Natural killer cell treated with Interleukin-12 subunit alpha and Interleukin-12 subunit beta and Interleukin-15 and Interleukin-18, amount 100 ng/mL, for 72 hours (primary cell): ENCODE measurements around the gene VAPA. TPM values are rescaled to one million over a fixed set of nuclear protein-coding genes. Genes with fewer than 3 reads are reported as not detected.
A peak's percentile ranks its signal among the peaks of the same experiment; 100 is the strongest.

Experiments used
- ATAC-seq, 2 donors: fragments of 150-1000 bp; cut with Tn5 transposase in 1 of 2; sonication (Bioruptor Pico), chemical (Tn5 transposase) in 1 of 2; 2 replicates each; pipeline ENCODE4 v1.10.0; 2021
- DNase-seq: peaks from one replicate; pipeline ENCODE4 v3.0.0; 2022; ENCODE audit warnings: low spot score
- H3K27ac Mint-ChIP-seq, 2 donors: 1 replicate in 1 of 2; 2 replicates in 1 of 2; pipeline ENCODE4 v1.8.0; 2022; ENCODE audit warnings: mixed read lengths in 2 of 2, mild to moderate bottlenecking in 1 of 2, moderate library complexity in 1 of 2
- H3K27me3 Mint-ChIP-seq, 2 donors: 1 replicate in 1 of 2; 2 replicates in 1 of 2; pipeline ENCODE4 v1.8.0; 2022; ENCODE audit warnings: mixed read lengths in 2 of 2
- H3K36me3 Mint-ChIP-seq: one replicate; pipeline ENCODE4 v1.8.0; 2022; ENCODE audit warnings: mixed read lengths
- H3K4me1 Mint-ChIP-seq, 2 donors: 1 replicate in 1 of 2; 2 replicates in 1 of 2; pipeline ENCODE4 v1.8.0; 2022; ENCODE audit warnings: low read depth in 2 of 2, mixed read lengths in 2 of 2, mild to moderate bottlenecking in 1 of 2
- H3K4me3 Mint-ChIP-seq: one replicate; pipeline ENCODE4 v1.8.0; 2022; ENCODE audit warnings: mixed read lengths
- H3K9me3 Mint-ChIP-seq: 2 replicates; pipeline ENCODE4 v1.8.0; 2022; ENCODE audit warnings: mixed read lengths
- total RNA-seq, 2 donors: library from RNA; stranded (reverse); gene quantifications; one replicate each; pipeline ENCODE4 v1.2.3, GENCODE V29; 2022

Gene VAPA
- total RNA-seq, 2 donors from 2014 or later: 146 to 153 TPM

GRCh38 chr18:9925795-9926194 is 12.0 kb downstream of the VAPA start:
- ATAC-seq (no peak), DNase-seq (no peak)
- Mint-ChIP-seq H3K27ac (no peak overlapping the region), H3K36me3 (no peaks in the 10 kb centered on the region), H3K4me1 (peaks cover 29 to 43% of the 10 kb centered on the region in 2 donors), H3K4me3 (no peak overlapping the region), H3K9me3 (no peaks in the 10 kb centered on the region), H3K27me3 (no peaks in the 10 kb centered on the region)

GRCh38 chr18:9926223-9926894 is 12.5 kb downstream of the VAPA start:
- no peaks in the 10 kb centered on the region for H3K27me3 Mint-ChIP-seq
- H3K4me3 Mint-ChIP-seq: no peak overlapping the region
- no peak overlapping the region for H3K27ac Mint-ChIP-seq
- ATAC-seq (no peak), DNase-seq (no peak)
- H3K36me3 Mint-ChIP-seq: no peaks in the 10 kb centered on the region
- H3K4me1 Mint-ChIP-seq: peaks cover 29 to 43% of the 10 kb centered on the region in 2 donors
- no peaks in the 10 kb centered on the region for H3K9me3 Mint-ChIP-seq

- Mint-ChIP-seq H3K27me3 (no peaks in the 10 kb centered on the region), H3K36me3 (no peaks in the 10 kb centered on the region), H3K27ac (peak overlapping the region in 1 of 2 donors; percentile 37), H3K4me3 (no peak overlapping the region), H3K9me3 (no peaks in the 10 kb centered on the region), H3K4me1 (peaks cover 31 to 43% of the 10 kb centered on the region in 2 donors)
- DNase-seq: no peak
- no peak for ATAC-seq
These were observed 13.2 kb downstream of the VAPA start for GRCh38 chr18:9926977-9927376.

- DNase-seq (no peak), ATAC-seq (no peak)
- Mint-ChIP-seq H3K27me3 (no peaks in the 10 kb centered on the region), H3K4me1 (peaks cover 33 to 39% of the 10 kb centered on the region in 2 donors), H3K9me3 (no peaks in the 10 kb centered on the region), H3K4me3 (no peak overlapping the region), H3K27ac (peak overlapping the region in 1 of 2 donors; percentile 37), H3K36me3 (no peaks in the 10 kb centered on the region)
These were observed 13.7 kb downstream of the VAPA start for GRCh38 chr18:9927392-9928063.

GRCh38 chr18:9928646-9929259 is 14.9 kb downstream of the VAPA start:
- ATAC-seq: no peak
- no peak for DNase-seq
- no peaks in the 10 kb centered on the region for H3K9me3 Mint-ChIP-seq
- H3K4me3 Mint-ChIP-seq: no peak overlapping the region
- no peaks in the 10 kb centered on the region for H3K36me3 Mint-ChIP-seq
- H3K27me3 Mint-ChIP-seq: no peaks in the 10 kb centered on the region
- H3K4me1 Mint-ChIP-seq: peaks cover 34 to 37% of the 10 kb centered on the region in 2 donors
- H3K27ac Mint-ChIP-seq: no peak overlapping the region

GRCh38 chr18:9930299-9930884 is 16.6 kb downstream of the VAPA start:
- Mint-ChIP-seq H3K27ac (no peak overlapping the region), H3K4me3 (no peak overlapping the region), H3K36me3 (no peaks in the 10 kb centered on the region), H3K27me3 (no peaks in the 10 kb centered on the region), H3K9me3 (no peaks in the 10 kb centered on the region), H3K4me1 (peaks cover 28 to 29% of the 10 kb centered on the region in 2 donors)
- no peak for DNase-seq
- ATAC-seq: no peak

- ATAC-seq (no peak), DNase-seq (no peak)
- Mint-ChIP-seq H3K4me3 (no peak overlapping the region), H3K9me3 (no peaks in the 10 kb centered on the region), H3K27ac (no peak overlapping the region), H3K4me1 (peaks cover 27 to 29% of the 10 kb centered on the region in 2 donors), H3K27me3 (no peaks in the 10 kb centered on the region), H3K36me3 (no peaks in the 10 kb centered on the region)
These were observed 17.3 kb downstream of the VAPA start for GRCh38 chr18:9931146-9931545.

GRCh38 chr18:9931678-9932077 is 17.9 kb downstream of the VAPA start:
- DNase-seq (no peak), ATAC-seq (no peak)
- H3K9me3 Mint-ChIP-seq: no peaks in the 10 kb centered on the region
- peaks cover 22 to 25% of the 10 kb centered on the region in 2 donors for H3K4me1 Mint-ChIP-seq
- H3K36me3 Mint-ChIP-seq: peaks cover 4% of the 10 kb centered on the region
- H3K4me3 Mint-ChIP-seq: no peak overlapping the region
- H3K27ac Mint-ChIP-seq: no peak overlapping the region
- H3K27me3 Mint-ChIP-seq: no peaks in the 10 kb centered on the region

GRCh38 chr18:9933865-9934264 is 20.0 kb downstream of the VAPA start:
- DNase-seq: no peak
- H3K27ac Mint-ChIP-seq: no peak overlapping the region
- ATAC-seq: no peak
- no peaks in the 10 kb centered on the region for H3K27me3 Mint-ChIP-seq
- peaks cover 5% of the 10 kb centered on the region for H3K36me3 Mint-ChIP-seq
- H3K9me3 Mint-ChIP-seq: no peaks in the 10 kb centered on the region
- no peak overlapping the region for H3K4me3 Mint-ChIP-seq
- peaks cover 3 to 12% of the 10 kb centered on the region in 2 donors for H3K4me1 Mint-ChIP-seq

GRCh38 chr18:9934274-9934673 is 20.5 kb downstream of the VAPA start:
- ATAC-seq: no peak
- no peak overlapping the region for H3K27ac Mint-ChIP-seq
- no peaks in the 10 kb centered on the region for H3K9me3 Mint-ChIP-seq
- H3K27me3 Mint-ChIP-seq: no peaks in the 10 kb centered on the region
- H3K36me3 Mint-ChIP-seq: peaks cover 5% of the 10 kb centered on the region
- DNase-seq: no peak
- H3K4me1 Mint-ChIP-seq: peaks cover 0 to 10% of the 10 kb centered on the region in 2 donors
- H3K4me3 Mint-ChIP-seq: no peak overlapping the region

- H3K4me3 Mint-ChIP-seq: no peak overlapping the region
- DNase-seq (no peak), ATAC-seq (no peak)
- peaks cover 19% of the 10 kb centered on the region for H3K36me3 Mint-ChIP-seq
- no peak overlapping the region for H3K27ac Mint-ChIP-seq
- no peaks in the 10 kb centered on the region for H3K27me3 Mint-ChIP-seq
- no peaks in the 10 kb centered on the region for H3K9me3 Mint-ChIP-seq
- peaks cover 10 to 11% of the 10 kb centered on the region in 2 donors for H3K4me1 Mint-ChIP-seq
These were observed 27.3 kb downstream of the VAPA start for GRCh38 chr18:9941103-9941502.

GRCh38 chr18:9941660-9942059 is 27.8 kb downstream of the VAPA start:
- Mint-ChIP-seq H3K27me3 (no peaks in the 10 kb centered on the region), H3K9me3 (no peaks in the 10 kb centered on the region)

GRCh38 chr18:9943311-9943710 is 29.5 kb downstream of the VAPA start:
- no peak for DNase-seq
- peaks cover 14% of the 10 kb centered on the region for H3K36me3 Mint-ChIP-seq
- no peak for ATAC-seq
- H3K27ac Mint-ChIP-seq: no peak overlapping the region
- no peaks in the 10 kb centered on the region for H3K9me3 Mint-ChIP-seq
- H3K27me3 Mint-ChIP-seq: no peaks in the 10 kb centered on the region
- H3K4me1 Mint-ChIP-seq: peaks cover 10 to 11% of the 10 kb centered on the region in 2 donors
- no peak overlapping the region for H3K4me3 Mint-ChIP-seq

More at GRCh38 chr18:9941660-9942059, 27.8 kb downstream of the VAPA start:
- DNase-seq (no peak), ATAC-seq (no peak)
- Mint-ChIP-seq H3K27ac (no peak overlapping the region), H3K4me1 (peaks cover 10 to 11% of the 10 kb centered on the region in 2 donors), H3K36me3 (peaks cover 15% of the 10 kb centered on the region), H3K4me3 (no peak overlapping the region)

- ATAC-seq (no peak), DNase-seq (no peak)
- Mint-ChIP-seq H3K36me3 (peaks cover 10% of the 10 kb centered on the region), H3K4me3 (no peak overlapping the region), H3K27me3 (no peaks in the 10 kb centered on the region), H3K9me3 (no peaks in the 10 kb centered on the region), H3K4me1 (peaks cover 6 to 11% of the 10 kb centered on the region in 2 donors), H3K27ac (no peak overlapping the region)
These were observed 31.0 kb downstream of the VAPA start for GRCh38 chr18:9944805-9945204.
